ENCODE results near the gene ENKUR. TPM values are rescaled to one million over a fixed set of nuclear protein-coding genes. Genes with fewer than 3 reads are reported as not detected.
"Not testable (repeated sequence)": the region's sequence is repeated elsewhere in the genome, so short reads cannot be mapped to it uniquely, and the experiment has no call there.

ENKUR gene
- total RNA-seq, 1 donor from 2014 or later: not detected

- no peak overlapping the region for H3K4me3 ChIP-seq (ENCODE audit: low read depth, low read length)
- TF ChIP-seq, protein P1, sequence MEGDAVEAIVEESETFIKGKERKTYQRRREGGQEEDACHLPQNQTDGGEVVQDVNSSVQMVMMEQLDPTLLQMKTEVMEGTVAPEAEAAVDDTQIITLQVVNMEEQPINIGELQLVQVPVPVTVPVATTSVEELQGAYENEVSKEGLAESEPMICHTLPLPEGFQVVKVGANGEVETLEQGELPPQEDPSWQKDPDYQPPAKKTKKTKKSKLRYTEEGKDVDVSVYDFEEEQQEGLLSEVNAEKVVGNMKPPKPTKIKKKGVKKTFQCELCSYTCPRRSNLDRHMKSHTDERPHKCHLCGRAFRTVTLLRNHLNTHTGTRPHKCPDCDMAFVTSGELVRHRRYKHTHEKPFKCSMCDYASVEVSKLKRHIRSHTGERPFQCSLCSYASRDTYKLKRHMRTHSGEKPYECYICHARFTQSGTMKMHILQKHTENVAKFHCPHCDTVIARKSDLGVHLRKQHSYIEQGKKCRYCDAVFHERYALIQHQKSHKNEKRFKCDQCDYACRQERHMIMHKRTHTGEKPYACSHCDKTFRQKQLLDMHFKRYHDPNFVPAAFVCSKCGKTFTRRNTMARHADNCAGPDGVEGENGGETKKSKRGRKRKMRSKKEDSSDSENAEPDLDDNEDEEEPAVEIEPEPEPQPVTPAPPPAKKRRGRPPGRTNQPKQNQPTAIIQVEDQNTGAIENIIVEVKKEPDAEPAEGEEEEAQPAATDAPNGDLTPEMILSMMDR (conservative IDR thresholded peaks at IDR 0.05; ENCODE audit: low read depth, low read length): no peak
- no peak for DNase-seq (ENCODE audit: low read depth)
These were observed 46.1 kb downstream of the ENKUR start for GRCh38 chr10:24969841-24970281.

- H3K4me3 ChIP-seq (ENCODE audit: low read depth, low read length); DNase-seq (ENCODE audit: low read depth): not testable (repeated sequence)
These were observed 47.0 kb downstream of the ENKUR start for GRCh38 chr10:24968951-24969350.

DNA sequence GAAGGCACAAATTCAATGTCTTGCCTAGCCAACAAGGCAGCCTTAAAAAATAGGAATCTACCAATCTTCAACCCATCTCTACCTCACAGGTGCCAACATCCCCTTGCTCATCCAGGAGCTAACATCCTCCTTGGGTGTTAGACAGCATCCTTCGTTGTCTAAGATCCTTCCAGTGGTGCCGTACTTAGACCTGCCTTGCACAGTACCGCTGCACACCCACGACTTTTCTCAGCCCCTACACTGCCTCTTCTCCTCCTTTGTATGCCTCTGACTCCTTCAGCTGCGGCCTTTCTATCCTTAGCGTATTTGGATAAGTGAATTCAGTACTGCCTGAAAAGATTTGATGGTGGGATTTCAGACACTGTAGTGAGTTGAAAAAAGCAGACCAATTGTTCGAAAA is 47.6 kb downstream of the ENKUR start:
- TF ChIP-seq, protein P1 (conservative IDR thresholded peaks at IDR 0.05; ENCODE audit: low read depth, low read length): no peak
- no peak overlapping the region for H3K4me3 ChIP-seq (ENCODE audit: low read depth, low read length)
- DNase-seq (ENCODE audit: low read depth): no peak

DNA sequence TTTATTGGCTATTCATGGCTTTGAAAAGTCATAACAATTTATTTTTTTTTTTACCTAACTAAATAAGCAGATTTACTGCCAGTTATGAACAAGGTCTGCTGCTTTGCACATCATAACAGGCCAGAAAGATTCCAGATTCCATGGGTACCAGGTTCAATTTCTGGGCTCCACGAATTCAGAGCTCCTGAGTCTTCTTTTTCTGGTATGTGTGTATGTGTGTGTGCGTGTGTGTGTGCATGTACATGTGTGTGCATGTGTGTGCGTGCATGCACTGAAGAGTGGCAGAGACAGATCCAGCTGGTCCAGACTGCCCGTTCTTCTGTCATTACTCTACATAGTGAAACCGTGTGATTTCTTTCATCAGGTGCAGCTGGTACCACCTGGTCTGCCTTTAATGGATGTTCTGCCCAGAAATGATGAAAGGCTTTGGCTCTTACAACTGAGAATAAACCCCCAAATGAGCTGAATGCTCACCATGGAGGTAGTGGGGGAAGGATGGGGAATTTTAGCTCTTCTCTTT is 48.9 kb downstream of the ENKUR start:
- no peak overlapping the region for H3K4me3 ChIP-seq (ENCODE audit: low read depth, low read length)
- DNase-seq (ENCODE audit: low read depth): no peak
- TF ChIP-seq, protein P1 (conservative IDR thresholded peaks at IDR 0.05; ENCODE audit: low read depth, low read length): no peak

DNA sequence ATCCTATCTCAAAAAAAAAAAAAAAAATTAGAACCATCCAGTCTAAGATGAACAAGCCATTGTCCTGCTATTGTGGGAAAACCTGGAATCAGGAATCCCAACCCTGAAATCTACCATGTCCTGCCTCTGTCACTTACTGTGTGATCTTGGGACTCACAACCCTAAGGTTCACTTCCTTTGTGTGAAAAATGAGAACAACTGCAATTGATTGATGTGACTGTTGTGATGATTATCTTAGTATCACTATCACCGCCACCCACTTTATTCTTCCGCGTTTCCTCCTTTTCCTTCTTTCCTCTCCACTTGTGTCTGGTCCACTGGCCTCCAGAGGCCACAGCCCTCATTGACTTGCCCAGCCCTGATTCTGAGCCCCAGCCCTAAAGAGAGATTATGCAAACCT is 50.9 kb downstream of the ENKUR start:
- no peak overlapping the region for H3K4me3 ChIP-seq (ENCODE audit: low read depth, low read length)
- TF ChIP-seq, protein P1 (conservative IDR thresholded peaks at IDR 0.05; ENCODE audit: low read depth, low read length): no peak
- DNase-seq (ENCODE audit: low read depth): no peak

- TF ChIP-seq, protein P1 (conservative IDR thresholded peaks at IDR 0.05; ENCODE audit: low read depth, low read length): no peak
- H3K4me3 ChIP-seq (ENCODE audit: low read depth, low read length): no peak overlapping the region
- DNase-seq (ENCODE audit: low read depth): peak; percentile 63
These were observed 52.4 kb downstream of the ENKUR start for GRCh38 chr10:24963521-24964041.

DNA sequence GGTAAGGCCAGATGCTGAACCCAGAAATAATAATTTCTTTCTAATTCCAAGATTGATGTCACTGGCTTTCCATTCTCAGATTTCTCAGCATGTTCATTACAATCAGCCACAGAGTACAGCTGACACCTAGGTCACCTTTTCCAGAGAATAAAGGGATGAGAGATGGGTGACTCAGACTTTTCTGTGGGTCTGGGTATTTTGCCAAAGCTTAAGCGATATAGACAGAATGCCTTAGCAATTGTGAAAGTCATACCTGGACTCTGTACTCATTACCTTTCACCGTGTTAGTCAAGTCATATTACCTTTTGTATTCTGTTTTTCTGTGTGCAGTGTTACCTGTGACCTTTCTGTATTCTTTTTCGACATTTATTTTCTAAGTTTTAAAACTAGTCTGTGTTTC is 53.0 kb downstream of the ENKUR start:
- DNase-seq (ENCODE audit: low read depth): peak; percentile 80
- TF ChIP-seq, protein P1 (conservative IDR thresholded peaks at IDR 0.05; ENCODE audit: low read depth, low read length): no peak

More for the DNA sequence above, 53.0 kb downstream of the ENKUR start:
- H3K4me3 ChIP-seq (ENCODE audit: low read depth, low read length): no peak overlapping the region

Data from epithelial cell of proximal tubule (primary cell).